Subcutaneous adipose tissue (tissue), 4 donors: Measurements from ENCODE around the gene CSMD2. TPM values are rescaled to one million over a fixed set of nuclear protein-coding genes. Genes with fewer than 3 reads are reported as not detected.

Experiments used
- total RNA-seq, 4 donors: library from RNA; depleted of rRNA; stranded (reverse); fragments of >200 nt; gene quantifications; one replicate each; pipeline ENCODE4 v1.1.0, GENCODE V29; 2016
- TF ChIP-seq, protein P1 (sequence below): fragments of 450-650 bp; IDR thresholded peaks from one replicate; pipeline ENCODE4 v1.5.1; 2016; ENCODE audit warnings: low read depth, mild to moderate bottlenecking, control low read depth, antibody characterized with exemption, moderate library complexity

Gene CSMD2
- total RNA-seq, 4 donors from 2014 or later = 0.38 to 4.4 (median 1.00) TPM

DNA sequence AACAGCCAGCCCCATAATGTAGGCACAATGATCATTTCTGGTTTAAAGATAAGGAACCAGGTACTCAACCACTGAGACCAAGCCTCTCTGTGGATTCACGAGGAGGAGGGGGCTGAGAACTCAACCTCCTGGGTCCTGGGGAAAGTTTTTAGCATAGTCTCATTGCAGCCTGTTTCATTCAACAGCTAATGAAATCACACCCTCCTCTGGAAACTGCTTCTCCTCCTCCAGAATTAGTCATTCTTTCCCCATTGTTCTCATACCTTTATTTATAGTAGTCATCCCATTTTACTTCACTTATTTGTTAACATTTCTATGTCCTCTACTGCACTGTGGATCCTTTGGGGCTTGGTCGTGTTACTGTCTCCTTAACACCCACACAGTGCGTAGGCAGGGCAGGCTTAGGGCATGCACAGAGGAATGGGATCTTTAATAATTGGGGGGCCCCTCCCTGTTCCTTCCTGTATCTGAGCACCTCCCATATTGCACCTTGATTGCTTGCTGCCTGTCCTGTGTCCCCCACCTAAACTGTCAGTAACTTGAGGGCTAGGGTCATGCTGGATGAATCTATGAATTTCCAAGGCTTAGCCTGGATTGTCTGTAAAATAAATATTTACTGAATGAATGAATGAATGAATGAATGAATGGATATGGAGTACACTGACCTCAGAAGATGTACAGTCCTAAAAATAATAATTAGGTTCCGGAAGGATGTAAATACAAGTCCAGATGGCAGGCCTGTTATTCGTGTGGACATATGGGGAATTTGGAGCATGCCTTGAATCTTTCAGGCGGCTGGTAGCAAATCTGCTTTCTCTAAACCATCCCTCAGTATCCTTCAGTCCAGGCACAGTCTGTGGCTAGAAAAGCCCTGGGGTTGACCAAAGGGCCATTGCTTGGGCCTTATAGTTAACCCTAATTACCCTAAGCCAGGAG is 455.0 kb downstream of the CSMD2 start:
- TF ChIP-seq, protein P1, sequence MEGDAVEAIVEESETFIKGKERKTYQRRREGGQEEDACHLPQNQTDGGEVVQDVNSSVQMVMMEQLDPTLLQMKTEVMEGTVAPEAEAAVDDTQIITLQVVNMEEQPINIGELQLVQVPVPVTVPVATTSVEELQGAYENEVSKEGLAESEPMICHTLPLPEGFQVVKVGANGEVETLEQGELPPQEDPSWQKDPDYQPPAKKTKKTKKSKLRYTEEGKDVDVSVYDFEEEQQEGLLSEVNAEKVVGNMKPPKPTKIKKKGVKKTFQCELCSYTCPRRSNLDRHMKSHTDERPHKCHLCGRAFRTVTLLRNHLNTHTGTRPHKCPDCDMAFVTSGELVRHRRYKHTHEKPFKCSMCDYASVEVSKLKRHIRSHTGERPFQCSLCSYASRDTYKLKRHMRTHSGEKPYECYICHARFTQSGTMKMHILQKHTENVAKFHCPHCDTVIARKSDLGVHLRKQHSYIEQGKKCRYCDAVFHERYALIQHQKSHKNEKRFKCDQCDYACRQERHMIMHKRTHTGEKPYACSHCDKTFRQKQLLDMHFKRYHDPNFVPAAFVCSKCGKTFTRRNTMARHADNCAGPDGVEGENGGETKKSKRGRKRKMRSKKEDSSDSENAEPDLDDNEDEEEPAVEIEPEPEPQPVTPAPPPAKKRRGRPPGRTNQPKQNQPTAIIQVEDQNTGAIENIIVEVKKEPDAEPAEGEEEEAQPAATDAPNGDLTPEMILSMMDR = no peak

DNA sequence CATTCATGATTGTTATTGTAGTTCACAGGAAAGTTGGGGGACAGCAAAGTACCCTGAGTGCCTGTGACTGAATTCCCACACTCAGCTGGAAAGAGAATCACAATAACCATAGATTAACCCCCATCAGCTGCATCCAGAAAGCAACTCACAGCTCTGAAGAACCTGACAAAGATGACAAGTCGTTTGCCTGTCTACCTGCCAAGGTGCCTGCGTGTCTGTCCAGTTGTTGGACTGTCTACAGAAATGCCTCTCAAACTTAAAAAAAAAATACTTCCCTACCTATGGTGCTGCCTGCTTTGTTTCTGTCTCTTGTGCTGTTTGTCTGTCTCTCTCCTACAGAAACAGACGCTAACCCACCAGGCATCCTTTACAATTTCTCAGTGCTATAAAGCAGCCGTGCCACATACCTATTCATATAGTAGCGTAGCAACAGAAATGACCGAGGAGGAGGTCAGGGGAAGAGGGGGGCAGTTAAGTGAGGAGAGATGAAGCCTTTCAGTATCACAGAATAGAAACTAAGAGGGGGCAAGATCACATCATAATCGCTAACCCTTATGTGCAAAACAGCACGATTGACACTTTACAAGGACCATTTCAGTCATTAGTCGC is 455.8 kb downstream of the CSMD2 start:
- TF ChIP-seq, protein P1 = no peak

DNA sequence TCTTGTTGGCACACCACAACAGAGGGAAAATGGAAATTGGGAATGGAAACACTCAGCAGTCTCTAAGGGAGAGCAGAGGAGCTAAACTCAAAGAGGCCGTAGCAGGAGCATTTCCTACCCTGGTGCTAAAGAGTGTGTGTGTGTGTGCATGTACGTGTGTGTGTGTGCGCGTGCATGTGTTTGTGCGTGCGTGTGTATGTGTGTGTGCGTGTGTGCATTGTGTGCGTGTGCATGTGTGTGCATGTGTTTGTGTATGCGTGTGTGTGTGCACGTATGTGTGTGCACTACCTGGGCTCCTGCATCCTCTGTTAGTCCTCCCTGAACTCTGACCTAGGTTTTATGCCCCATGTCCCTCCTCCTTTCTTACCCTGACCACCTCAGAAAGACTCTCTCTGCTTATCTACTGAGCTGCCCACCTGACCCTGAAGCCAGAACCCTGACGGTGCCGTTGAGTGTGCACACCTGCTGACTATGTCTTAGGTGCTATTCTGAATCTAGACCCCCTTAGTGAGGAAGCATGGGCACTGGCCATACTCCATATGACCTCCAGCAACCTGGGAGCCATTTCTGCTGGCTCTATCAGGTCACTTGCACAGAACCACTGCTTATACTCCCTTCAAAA is 458.3 kb downstream of the CSMD2 start:
- TF ChIP-seq, protein P1 = no peak

DNA sequence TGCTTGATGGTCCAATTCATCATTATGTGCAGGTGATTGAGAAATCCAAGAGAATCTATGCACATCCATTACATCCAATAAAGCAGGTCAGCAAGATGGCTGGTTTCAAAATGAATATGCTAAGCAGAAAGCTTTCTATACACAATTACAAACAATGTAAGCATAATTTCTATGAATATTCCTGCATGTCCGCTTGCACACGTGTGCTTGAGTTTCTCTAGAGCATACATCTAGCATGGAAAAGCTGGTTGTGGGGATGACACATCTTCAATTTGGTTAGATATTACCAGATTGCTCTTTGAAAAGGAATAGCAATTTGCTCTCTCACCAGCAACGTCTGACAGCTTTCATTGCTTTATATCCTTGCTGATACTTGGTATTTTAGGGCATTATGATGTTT is 461.6 kb downstream of the CSMD2 start:
- TF ChIP-seq, protein P1 = no peak

DNA sequence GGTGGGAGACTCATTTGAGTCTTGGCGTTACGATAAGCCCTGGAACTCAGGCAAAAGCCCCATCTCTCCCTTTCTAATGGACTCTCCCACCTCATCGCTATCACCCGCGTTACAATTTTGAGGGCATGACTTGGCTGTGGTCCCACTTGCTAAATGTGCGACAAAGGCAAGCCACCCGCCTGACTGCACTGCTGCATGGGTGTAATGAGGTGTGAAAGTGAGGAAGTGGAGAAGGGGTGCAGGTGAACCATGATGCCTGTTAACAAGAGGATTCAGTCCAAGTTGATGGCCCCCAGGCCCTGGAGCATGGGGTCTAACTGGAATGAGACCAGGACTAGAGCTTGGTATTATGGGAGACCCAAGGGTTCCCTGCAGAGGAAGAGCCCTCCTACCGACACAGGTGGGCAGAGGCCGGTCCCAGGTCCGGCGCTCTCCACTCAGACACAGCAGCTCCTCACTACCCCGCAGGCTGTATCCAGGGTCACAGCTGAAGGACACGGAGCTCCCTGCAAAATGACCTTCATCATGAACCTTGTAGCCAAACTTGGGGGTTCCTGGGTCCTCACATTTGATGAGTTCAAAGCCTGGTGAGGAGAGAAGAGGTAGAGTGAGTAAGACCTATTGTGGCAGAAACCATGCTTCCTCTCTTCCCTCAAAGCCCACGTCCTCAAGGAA is 466.5 kb downstream of the CSMD2 start:
- TF ChIP-seq, protein P1 = no peak

DNA sequence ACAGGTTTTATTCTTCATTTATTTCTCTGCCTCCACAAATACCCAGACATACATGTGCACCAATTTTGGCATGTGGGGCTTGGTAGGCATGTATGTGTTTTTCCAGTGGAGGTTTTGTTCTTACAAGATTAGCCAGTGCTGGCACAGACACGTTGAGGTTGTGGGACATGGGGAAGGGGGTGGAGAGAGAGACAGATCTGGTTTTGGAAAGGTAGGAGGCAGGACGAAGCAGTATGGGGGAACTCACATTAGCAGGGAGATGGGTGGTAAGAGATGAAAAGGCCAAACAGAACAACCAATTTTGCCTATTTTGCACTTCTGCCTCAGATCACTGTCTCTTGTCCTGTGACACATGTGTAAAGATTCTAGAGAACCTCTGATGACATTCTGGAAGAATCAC is 467.2 kb downstream of the CSMD2 start:
- TF ChIP-seq, protein P1 = no peak
